Measurements from ENCODE around the gene DPP4. TPM values are rescaled to one million over a fixed set of nuclear protein-coding genes. Genes with fewer than 3 reads are reported as not detected.

DPP4 gene
- 10 to 100 TPM in 2 of 8 experiments, 1 to 10 TPM in 3, under 1 TPM in 3; 0.24 to 83.7 (median 1.1) TPM for total RNA-seq

- 0 to 45% (median 22%) methylated on average over 1 to 12 of the region's 71 CpGs; no CpG with 5 or more reads in 4 of the 10 experiments for WGBS, 10 experiments
- H3K4me1 ChIP-seq (replicated peaks in 1 of 2) = no peaks in the 10 kb centered on the region
- ATAC-seq (replicated peaks in 6 of 8) = peak; percentile 41 to 89 (median 81)
- no peak within 1 kb of the TSS for H3K27ac ChIP-seq
- in situ Hi-C loops (cut with MboI; ENCODE audit: low pct_unique_long_range_greater_than_20kb in 2 of 9, low sequenced_read_pairs in 9 of 9, unreplicated experiment in 9 of 9) = no loop called here
- H3K4me3 ChIP-seq = peak within 1 kb of the TSS; percentile 35 to 47 (median 39)
Observed at GRCh38 chr2:162073888-162074631, at the start of gene DPP4. DPP4 (minus strand) TSS chr2:162074215; CDS start chr2:162073981, 234 bp downstream.

DNA sequence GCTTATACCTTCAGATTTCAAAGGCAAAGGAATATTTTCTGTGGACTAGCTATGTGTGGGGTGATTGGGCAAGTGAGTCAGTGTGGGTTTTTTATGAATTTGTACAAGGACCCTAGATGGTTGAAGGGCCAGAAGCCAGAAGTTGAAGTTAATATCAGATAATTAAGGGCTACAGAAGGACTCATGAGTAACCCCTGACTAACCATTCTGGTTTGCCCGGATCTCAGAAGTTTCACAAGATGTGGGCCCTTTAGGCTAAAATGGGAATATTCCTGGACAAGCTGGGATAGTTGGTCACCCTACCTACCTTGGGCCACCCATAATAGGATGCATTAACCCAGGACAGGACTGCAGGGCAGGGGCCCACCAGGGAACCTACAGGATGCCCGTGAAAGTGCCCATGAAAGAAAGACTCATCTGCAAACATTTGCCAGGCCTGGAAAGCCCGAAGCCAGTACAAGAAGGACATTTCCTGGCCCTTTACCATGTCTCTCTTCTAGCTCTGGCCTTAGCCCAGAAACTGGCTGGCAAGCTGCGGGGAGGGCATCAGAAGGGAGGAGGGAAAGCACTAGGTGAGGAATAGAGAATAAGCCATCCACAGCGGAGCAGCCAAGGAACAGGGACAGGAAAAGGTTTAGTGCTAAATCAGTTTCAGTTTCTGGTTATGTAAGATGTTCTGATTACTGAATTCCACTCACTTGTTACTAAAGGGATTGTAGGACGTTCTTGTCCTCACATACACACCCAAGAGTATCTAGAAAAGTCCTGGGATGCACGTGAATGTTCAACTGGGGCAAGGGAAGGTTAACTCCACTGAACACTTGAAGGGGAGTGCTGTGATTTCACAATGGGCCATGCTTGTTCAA, 44.4 kb upstream of the DPP4 start:
- peaks cover 0 to 9% of the 10 kb centered on the region in 2 donors for H3K4me1 ChIP-seq (replicated peaks in 1 of 2)
- H3K4me3 ChIP-seq = no peak overlapping the region
- H3K27ac ChIP-seq = no peak overlapping the region
- peak in 1 of 8 experiments; percentile 40 for ATAC-seq (replicated peaks in 6 of 8)
- 0 to 92% (median 48%) methylated on average over 1 to 7 of the region's 7 CpGs for WGBS, 10 experiments
- in situ Hi-C loops (cut with MboI; ENCODE audit: low pct_unique_long_range_greater_than_20kb in 2 of 9, low sequenced_read_pairs in 9 of 9, unreplicated experiment in 9 of 9) = loop anchor here in 1 of 9 experiments (25.0 kb wide), 1 partner anchor 531 kb away; no protein-coding TSS in a partner anchor

DNA sequence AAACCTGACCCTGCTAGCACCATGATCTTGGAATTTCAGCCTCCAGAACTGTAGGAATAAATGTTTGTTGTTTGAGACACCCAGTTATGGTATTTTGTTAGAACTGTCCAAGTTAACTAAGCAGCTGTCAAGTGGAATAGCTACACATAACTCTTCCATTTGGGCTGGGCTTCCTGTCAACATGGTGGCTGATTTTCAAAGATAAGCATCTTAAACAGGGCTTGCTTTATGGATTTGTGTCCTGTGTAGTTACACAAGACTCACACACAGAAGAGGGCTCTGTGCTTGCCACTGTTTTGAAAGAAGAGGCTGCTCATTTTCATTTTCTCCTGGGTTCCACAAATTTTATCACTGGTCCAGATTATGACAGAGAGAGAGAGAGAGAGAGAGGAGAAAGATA, 42.3 kb upstream of the DPP4 start:
- no peak overlapping the region for H3K4me3 ChIP-seq

DNA sequence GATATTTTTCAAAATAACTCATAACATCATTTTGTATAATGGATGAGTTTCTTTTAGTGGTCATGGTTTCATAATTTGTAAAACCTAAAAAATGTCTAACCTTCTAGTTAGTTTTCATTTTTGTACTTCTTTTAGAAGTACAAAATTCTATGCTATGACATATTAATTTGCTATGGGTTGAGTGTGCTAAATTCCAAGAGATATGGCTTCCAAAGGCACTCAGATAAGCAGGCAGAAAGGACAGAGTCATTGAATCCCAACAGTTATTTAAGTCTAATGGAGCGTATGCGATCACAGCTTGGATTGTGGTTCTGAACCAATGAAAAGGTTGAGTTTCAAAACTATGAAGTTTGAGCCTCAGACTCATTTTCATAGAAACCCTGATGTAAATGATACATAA, 41.1 kb upstream of the DPP4 start:
- no peak for ATAC-seq (replicated peaks in 6 of 8)
- in situ Hi-C loops (cut with MboI; ENCODE audit: low pct_unique_long_range_greater_than_20kb in 2 of 9, low sequenced_read_pairs in 9 of 9, unreplicated experiment in 9 of 9) = loop anchor here in 1 of 9 experiments (25.0 kb wide), 1 partner anchor 528 kb away; no protein-coding TSS in a partner anchor
- H3K4me1 ChIP-seq (replicated peaks in 1 of 2) = peaks cover 0 to 14% of the 10 kb centered on the region in 2 donors
- H3K4me3 ChIP-seq = no peak overlapping the region
- WGBS, 10 experiments = 85 to 100% (median 97%) methylated on average over 2 of the region's 2 CpGs; no CpG with 5 or more reads in 4 of the 10 experiments
- no peak overlapping the region for H3K27ac ChIP-seq

More for the DNA sequence above, 42.3 kb upstream of the DPP4 start:
- H3K4me1 ChIP-seq (replicated peaks in 1 of 2) = peaks cover 0 to 14% of the 10 kb centered on the region in 2 donors
- H3K27ac ChIP-seq = no peak overlapping the region
- ATAC-seq (replicated peaks in 6 of 8) = peak in 2 of 8 experiments; percentile 25 to 60
- in situ Hi-C loops (cut with MboI; ENCODE audit: low pct_unique_long_range_greater_than_20kb in 2 of 9, low sequenced_read_pairs in 9 of 9, unreplicated experiment in 9 of 9) = loop anchor here in 1 of 9 experiments (25.0 kb wide), 1 partner anchor 529 kb away; no protein-coding TSS in a partner anchor

GRCh38 chr2:162114271-162114670, 40.3 kb upstream of the DPP4 start:
- no peak for ATAC-seq (replicated peaks in 6 of 8)
- Histone ChIP-seq H3K4me1 (replicated peaks in 1 of 2) (peaks cover 0 to 14% of the 10 kb centered on the region in 2 donors), H3K27ac (no peak overlapping the region), H3K4me3 (no peak overlapping the region)
- WGBS, 10 experiments = 25 to 100% (median 81%) methylated on average over 1 of the region's 1 CpG
- in situ Hi-C loops (cut with MboI; ENCODE audit: low pct_unique_long_range_greater_than_20kb in 2 of 9, low sequenced_read_pairs in 9 of 9, unreplicated experiment in 9 of 9) = loop anchor here in 1 of 9 experiments (25.0 kb wide), 1 partner anchor 527 kb away; no protein-coding TSS in a partner anchor

- H3K27ac ChIP-seq = no peak overlapping the region
- peaks cover 0 to 14% of the 10 kb centered on the region in 2 donors for H3K4me1 ChIP-seq (replicated peaks in 1 of 2)
- peak in 7 of 8 experiments; percentile 68 to 99 (median 98) for ATAC-seq (replicated peaks in 6 of 8)
- 29 to 67% (median 40%) methylated on average over 1 of the region's 1 CpG; no CpG with 5 or more reads in 7 of the 10 experiments for WGBS, 10 experiments
- H3K4me3 ChIP-seq = no peak overlapping the region
- in situ Hi-C loops (cut with MboI; ENCODE audit: low pct_unique_long_range_greater_than_20kb in 2 of 9, low sequenced_read_pairs in 9 of 9, unreplicated experiment in 9 of 9) = loop anchor here in 1 of 9 experiments (25.0 kb wide), 1 partner anchor 526 kb away; no protein-coding TSS in a partner anchor
Observed at GRCh38 chr2:162113776-162114168, 39.8 kb upstream of the DPP4 start.

DNA sequence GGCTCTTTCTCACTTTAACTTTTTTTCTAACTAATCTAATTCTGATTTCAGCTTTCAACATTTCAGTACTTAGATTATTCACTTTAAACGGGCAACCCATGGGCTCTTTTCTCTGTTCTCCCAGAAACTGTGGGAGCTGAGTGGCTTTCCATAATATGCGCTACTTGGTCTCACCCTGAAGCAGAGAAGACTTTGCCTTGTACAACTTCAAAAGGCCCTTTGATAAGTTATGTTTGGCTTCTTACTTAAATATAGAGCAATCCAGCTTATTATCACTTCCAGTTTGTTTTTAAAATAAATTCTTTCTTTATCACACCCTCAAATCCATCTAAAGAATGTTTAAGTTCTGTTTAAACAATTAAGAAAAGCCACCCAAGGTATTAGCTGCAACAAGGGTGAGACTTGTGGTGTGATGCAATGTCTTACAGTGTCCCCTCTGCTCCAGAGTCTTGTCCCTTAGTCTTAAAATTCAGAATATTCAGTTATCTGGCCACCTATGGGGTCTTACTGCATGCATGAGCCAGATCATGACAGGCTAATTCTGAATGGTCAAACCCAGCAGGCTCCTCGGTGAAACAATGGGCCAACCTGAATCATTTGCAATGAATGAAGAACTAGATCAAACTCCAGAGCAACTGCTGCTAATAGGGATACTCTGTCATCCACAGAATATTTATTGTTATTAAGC, 39.2 kb upstream of the DPP4 start:
- WGBS, 10 experiments = 0 to 100% (median 56%) methylated on average over 1 to 3 of the region's 3 CpGs
- in situ Hi-C loops (cut with MboI; ENCODE audit: low pct_unique_long_range_greater_than_20kb in 2 of 9, low sequenced_read_pairs in 9 of 9, unreplicated experiment in 9 of 9) = loop anchor here in 1 of 9 experiments (25.0 kb wide), 1 partner anchor 526 kb away; no protein-coding TSS in a partner anchor
- ATAC-seq (replicated peaks in 6 of 8) = peak in 2 of 8 experiments; percentile 33 to 80

GRCh38 chr2:162111958-162112850, 38.2 kb upstream of the DPP4 start:
- WGBS, 10 experiments = 54 to 100% (median 90%) methylated on average over 1 to 4 of the region's 5 CpGs; no CpG with 5 or more reads in 2 of the 10 experiments
- Histone ChIP-seq H3K4me1 (replicated peaks in 1 of 2) (peaks cover 0 to 14% of the 10 kb centered on the region in 2 donors), H3K27ac (no peak overlapping the region), H3K4me3 (no peak overlapping the region)
- ATAC-seq (replicated peaks in 6 of 8) = no peak
- in situ Hi-C loops (cut with MboI; ENCODE audit: low pct_unique_long_range_greater_than_20kb in 2 of 9, low sequenced_read_pairs in 9 of 9, unreplicated experiment in 9 of 9) = loop anchor here in 1 of 9 experiments (25.0 kb wide), 1 partner anchor 525 kb away; no protein-coding TSS in a partner anchor

More for the DNA sequence above, 39.2 kb upstream of the DPP4 start:
- H3K4me3 ChIP-seq = no peak overlapping the region
- no peak overlapping the region for H3K27ac ChIP-seq
- peaks cover 0 to 14% of the 10 kb centered on the region in 2 donors for H3K4me1 ChIP-seq (replicated peaks in 1 of 2)

DNA sequence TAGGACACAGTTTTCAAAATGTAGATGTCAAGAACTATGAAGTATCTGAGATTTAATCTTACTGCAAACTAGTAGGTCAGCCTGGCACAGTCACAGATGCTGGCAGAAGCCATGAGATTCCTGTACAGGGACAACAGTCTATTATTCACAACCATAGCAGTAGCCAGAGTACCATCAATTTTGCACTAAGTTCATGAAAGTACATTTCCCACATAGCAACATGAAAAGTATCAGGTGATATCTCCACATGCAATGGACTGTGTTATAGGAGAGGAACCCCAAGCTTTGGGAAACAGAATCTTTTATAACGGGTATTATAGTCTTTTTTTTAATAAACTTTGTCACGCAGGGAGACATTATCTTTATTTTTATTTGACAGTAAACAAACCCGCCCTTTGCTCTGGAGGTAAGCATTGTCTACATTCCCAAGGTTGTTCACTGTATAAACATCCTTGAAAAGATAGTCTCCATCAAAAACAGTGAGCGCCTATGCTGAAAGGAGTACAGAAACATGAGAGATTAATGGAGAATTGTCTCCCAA, 33.4 kb upstream of the DPP4 start:
- H3K27ac ChIP-seq = no peak overlapping the region
- H3K4me3 ChIP-seq = no peak overlapping the region
- no peak for ATAC-seq (replicated peaks in 6 of 8)
- 82 to 100% (median 97%) methylated on average over 1 to 4 of the region's 4 CpGs for WGBS, 10 experiments
- in situ Hi-C loops (cut with MboI; ENCODE audit: low pct_unique_long_range_greater_than_20kb in 2 of 9, low sequenced_read_pairs in 9 of 9, unreplicated experiment in 9 of 9) = loop anchor here in 1 of 9 experiments (25.0 kb wide), 1 partner anchor 520 kb away; no protein-coding TSS in a partner anchor
- peaks cover 0 to 4% of the 10 kb centered on the region in 2 donors for H3K4me1 ChIP-seq (replicated peaks in 1 of 2)

DNA sequence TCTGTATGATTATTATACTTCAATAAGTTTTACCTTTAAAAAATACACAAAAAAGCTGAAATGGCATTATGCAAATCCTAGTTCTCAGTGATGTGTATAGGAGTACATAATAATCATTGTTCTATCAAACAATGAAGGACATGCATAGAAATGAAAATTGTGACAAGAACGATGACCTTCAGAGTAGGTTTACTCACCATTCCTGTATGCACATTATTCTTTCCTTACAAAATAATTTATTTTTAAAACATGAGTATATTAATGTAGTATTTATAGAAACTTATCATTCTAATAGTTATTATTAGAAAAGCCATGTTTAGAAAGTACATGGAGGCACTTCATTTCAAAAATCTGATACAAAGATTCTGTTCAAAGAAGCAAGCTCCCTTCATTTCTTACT, 32.7 kb upstream of the DPP4 start:
- H3K27ac ChIP-seq = no peak overlapping the region
- H3K4me1 ChIP-seq (replicated peaks in 1 of 2) = peaks cover 0 to 4% of the 10 kb centered on the region in 2 donors
- in situ Hi-C loops (cut with MboI; ENCODE audit: low pct_unique_long_range_greater_than_20kb in 2 of 9, low sequenced_read_pairs in 9 of 9, unreplicated experiment in 9 of 9) = loop anchor here in 1 of 9 experiments (25.0 kb wide), 1 partner anchor 519 kb away; no protein-coding TSS in a partner anchor
- 80 to 100% (median 91%) methylated on average over 1 of the region's 1 CpG; no CpG with 5 or more reads in 3 of the 10 experiments for WGBS, 10 experiments
- H3K4me3 ChIP-seq = no peak overlapping the region
- ATAC-seq (replicated peaks in 6 of 8) = no peak

- Histone ChIP-seq H3K27ac (no peak overlapping the region), H3K4me1 (replicated peaks in 1 of 2) (peaks cover 0 to 4% of the 10 kb centered on the region in 2 donors), H3K4me3 (no peak overlapping the region)
- ATAC-seq (replicated peaks in 6 of 8) = peak in 3 of 8 experiments; percentile 29 to 43 (median 42)
- 40 to 90% (median 68%) methylated on average over 2 to 3 of the region's 3 CpGs for WGBS, 10 experiments
- in situ Hi-C loops (cut with MboI; ENCODE audit: low pct_unique_long_range_greater_than_20kb in 2 of 9, low sequenced_read_pairs in 9 of 9, unreplicated experiment in 9 of 9) = loop anchor here in 1 of 9 experiments (25.0 kb wide), 1 partner anchor 519 kb away; no protein-coding TSS in a partner anchor
Observed at GRCh38 chr2:162106146-162106551, 32.1 kb upstream of the DPP4 start.

Data from motor neuron (in vitro differentiated cells).